Stomach (tissue), 9 donors: ENCODE data around the gene P2RX1. TPM values are rescaled to one million over a fixed set of nuclear protein-coding genes. Genes with fewer than 3 reads are reported as not detected.

Experiments
- DNase-seq, 2 donors: peaks; one replicate each; pipeline versions ENCODE4 v3.0.0 to v3.0.0-alpha.2; 2013 to 2019
- H3K27ac ChIP-seq, 5 donors: fragments of 200-600 bp in 4 of 5; sonication (generic) in 4 of 5; one replicate each; pipeline ENCODE4 v1.5.1; 2013 to 2019; ENCODE audit warnings: mild to moderate bottlenecking in 1 of 5, moderate library complexity in 1 of 5
- H3K27me3 ChIP-seq, 3 donors: fragments of 200-600 bp; sonication (generic); one replicate each; pipeline ENCODE4 v1.5.1; 2017 to 2019; ENCODE audit warnings: mixed run types in 1 of 3
- H3K36me3 ChIP-seq, 4 donors: fragments of 200-600 bp; sonication (generic); 1 replicate in 3 of 4; 2 replicates in 1 of 4; pipeline ENCODE4 v1.5.1; 2016 to 2019
- H3K4me1 ChIP-seq, 4 donors: fragments of 200-600 bp; sonication (generic); one replicate each; pipeline ENCODE4 v1.5.1; 2016 to 2019
- H3K4me3 ChIP-seq, 4 donors: fragments of 200-600 bp; sonication (generic) in 3 of 4; one replicate each; pipeline ENCODE4 v1.5.1; 2016 to 2019; ENCODE audit warnings: mild to moderate bottlenecking in 1 of 4
- H3K9me3 ChIP-seq, 4 donors: fragments of 200-600 bp; sonication (generic); one replicate each; pipeline ENCODE4 v1.5.1; 2016 to 2019
- CTCF ChIP-seq, 7 experiments: fragments of 450-650 bp in 4 of 7; fragments of 200-600 bp in 3 of 7; sonication (generic) in 3 of 7; IDR thresholded peaks; one replicate each; pipeline ENCODE4 v1.5.1; 2016 to 2019; ENCODE audit warnings: antibody characterized with exemption in 7 of 7, control low read depth in 2 of 7, mild to moderate bottlenecking in 1 of 7
- EP300 ChIP-seq: sonication (generic); formaldehyde crosslinking; IDR thresholded peaks from one replicate; pipeline ENCODE4 v1.6.1; 2017; ENCODE audit warnings: antibody characterized with exemption
- POLR2A ChIP-seq, 4 donors: fragments of 450-650 bp; IDR thresholded peaks; one replicate each; pipeline ENCODE4 v1.6.1; 2016; ENCODE audit warnings: antibody characterized with exemption in 4 of 4, control low read depth in 2 of 4, mild to moderate bottlenecking in 1 of 4, moderate library complexity in 1 of 4
- POLR2AphosphoS5 ChIP-seq, 3 donors: sonication (generic); formaldehyde crosslinking; IDR thresholded peaks; one replicate each; pipeline ENCODE4 v1.6.1; 2016; ENCODE audit warnings: antibody characterized with exemption in 3 of 3
- WGBS, 5 donors: extraction: QIAGEN DNeasy Blood & Tissue Kit in 3 of 5; methylation state at CpG; one replicate each; pipeline versions ENCODE4 v1.1.5 to v1.1.7; 2013 to 2018; 5-methylcytosine and 5-hydroxymethylcytosine counted together
- intact Hi-C: fragments of 100-400 bp; cut with DNase I; formaldehyde crosslinking; loops from one replicate; pipeline ENCODE4 v1.15.1; 2023; ENCODE audit warnings: low total_unique reads
- polyA plus RNA-seq, 3 donors: library from polyadenylated mRNA; stranded (reverse); fragments of 200-250 nt; gene quantifications; one replicate each; pipeline ENCODE4 v1.2.3, GENCODE V29; 2013
- total RNA-seq, 5 donors: library from RNA; depleted of rRNA; stranded (reverse); fragments of >200 nt; gene quantifications; one replicate each; pipeline versions ENCODE4 v1.1.0 to v1.2.3, GENCODE V29; 2014 to 2016
- donor health status: healthy with polysubstance abuse.
- donor health status: Bipolar disorder and iron deficiency.
- donor health status: healthy.

The P2RX1 gene
- total and polyA plus RNA-seq, 8 donors = 0.75 to 13.4 (median 3.0) TPM

- Histone ChIP-seq H3K4me3 (no peak overlapping the region), H3K36me3 (peaks cover 0 to 42% (median 30%) of the 10 kb centered on the region in 4 donors), H3K9me3 (no peaks in the 10 kb centered on the region), H3K27ac (peak overlapping the region in 3 of 5 donors; percentile 87 to 93 (median 88)), H3K4me1 (peaks cover 37 to 58% (median 42%) of the 10 kb centered on the region in 4 donors), H3K27me3 (no peaks in the 10 kb centered on the region)
- DNase-seq = no peak
- intact Hi-C loops = no loop called here
- TF ChIP-seq POLR2A (IDR thresholded peaks at IDR 0.05) (no peak), CTCF (IDR thresholded peaks at IDR 0.05) (no peak), EP300 (no peak), POLR2AphosphoS5 (IDR thresholded peaks at IDR 0.05) (no peak)
- WGBS, 5 donors = 82 to 93% (median 87%) methylated on average over 2 to 4 of the region's 4 CpGs
These were observed 30.3 kb downstream of the P2RX1 start for GRCh38 chr17:3885970-3886369.

GRCh38 chr17:3885271-3885670 lies 31.0 kb downstream of the P2RX1 start:
- no peaks in the 10 kb centered on the region for H3K27me3 ChIP-seq
- H3K36me3 ChIP-seq = peaks cover 0 to 42% (median 31%) of the 10 kb centered on the region in 4 donors
- 76 to 82% (median 80%) methylated on average over 14 of the region's 14 CpGs; no CpG with 5 or more reads in 1 of the 5 donors for whole genome bisulfite sequencing, 5 donors
- intact Hi-C loops = no loop called here
- H3K4me3 ChIP-seq = no peak overlapping the region
- H3K9me3 ChIP-seq = no peaks in the 10 kb centered on the region
- no peak for DNase-seq
- H3K4me1 ChIP-seq = peaks cover 31 to 51% (median 35%) of the 10 kb centered on the region in 4 donors
- TF ChIP-seq CTCF (IDR thresholded peaks at IDR 0.05) (no peak), EP300 (no peak), POLR2A (IDR thresholded peaks at IDR 0.05) (no peak), POLR2AphosphoS5 (IDR thresholded peaks at IDR 0.05) (no peak)
- no peak overlapping the region for H3K27ac ChIP-seq

- H3K36me3 ChIP-seq = peaks cover 0 to 42% (median 35%) of the 10 kb centered on the region in 4 donors
- H3K9me3 ChIP-seq = no peaks in the 10 kb centered on the region
- peaks cover 22 to 40% (median 24%) of the 10 kb centered on the region in 4 donors for H3K4me1 ChIP-seq
- H3K27me3 ChIP-seq = no peaks in the 10 kb centered on the region
- no peak for DNase-seq
- H3K4me3 ChIP-seq = no peak overlapping the region
- no peak overlapping the region for H3K27ac ChIP-seq
- TF ChIP-seq CTCF (IDR thresholded peaks at IDR 0.05) (no peak), POLR2AphosphoS5 (IDR thresholded peaks at IDR 0.05) (no peak), POLR2A (IDR thresholded peaks at IDR 0.05) (no peak), EP300 (no peak)
- intact Hi-C loops = no loop called here
- 90 to 98% (median 95%) methylated on average over 9 to 12 of the region's 12 CpGs for WGBS, 5 donors
These were observed 32.1 kb downstream of the P2RX1 start for GRCh38 chr17:3884188-3884587.

GRCh38 chr17:3882276-3882675 lies 34.0 kb downstream of the P2RX1 start:
- H3K27ac ChIP-seq = no peak overlapping the region

More at GRCh38 chr17:3882276-3882675, 34.0 kb downstream of the P2RX1 start:
- TF ChIP-seq POLR2A (IDR thresholded peaks at IDR 0.05) (no peak), CTCF (IDR thresholded peaks at IDR 0.05) (no peak), POLR2AphosphoS5 (IDR thresholded peaks at IDR 0.05) (no peak), EP300 (no peak)
- Histone ChIP-seq H3K4me1 (peaks cover 3 to 21% (median 5%) of the 10 kb centered on the region in 4 donors), H3K9me3 (no peaks in the 10 kb centered on the region), H3K27me3 (no peaks in the 10 kb centered on the region), H3K4me3 (no peak overlapping the region), H3K36me3 (peaks cover 0 to 49% (median 39%) of the 10 kb centered on the region in 4 donors)
- intact Hi-C loops = no loop called here
- 76 to 90% (median 79%) methylated on average over 4 of the region's 4 CpGs for WGBS, 5 donors
- no peak for DNase-seq
